ENCODE data around the gene ANO8.

ANO8 gene, protein sequence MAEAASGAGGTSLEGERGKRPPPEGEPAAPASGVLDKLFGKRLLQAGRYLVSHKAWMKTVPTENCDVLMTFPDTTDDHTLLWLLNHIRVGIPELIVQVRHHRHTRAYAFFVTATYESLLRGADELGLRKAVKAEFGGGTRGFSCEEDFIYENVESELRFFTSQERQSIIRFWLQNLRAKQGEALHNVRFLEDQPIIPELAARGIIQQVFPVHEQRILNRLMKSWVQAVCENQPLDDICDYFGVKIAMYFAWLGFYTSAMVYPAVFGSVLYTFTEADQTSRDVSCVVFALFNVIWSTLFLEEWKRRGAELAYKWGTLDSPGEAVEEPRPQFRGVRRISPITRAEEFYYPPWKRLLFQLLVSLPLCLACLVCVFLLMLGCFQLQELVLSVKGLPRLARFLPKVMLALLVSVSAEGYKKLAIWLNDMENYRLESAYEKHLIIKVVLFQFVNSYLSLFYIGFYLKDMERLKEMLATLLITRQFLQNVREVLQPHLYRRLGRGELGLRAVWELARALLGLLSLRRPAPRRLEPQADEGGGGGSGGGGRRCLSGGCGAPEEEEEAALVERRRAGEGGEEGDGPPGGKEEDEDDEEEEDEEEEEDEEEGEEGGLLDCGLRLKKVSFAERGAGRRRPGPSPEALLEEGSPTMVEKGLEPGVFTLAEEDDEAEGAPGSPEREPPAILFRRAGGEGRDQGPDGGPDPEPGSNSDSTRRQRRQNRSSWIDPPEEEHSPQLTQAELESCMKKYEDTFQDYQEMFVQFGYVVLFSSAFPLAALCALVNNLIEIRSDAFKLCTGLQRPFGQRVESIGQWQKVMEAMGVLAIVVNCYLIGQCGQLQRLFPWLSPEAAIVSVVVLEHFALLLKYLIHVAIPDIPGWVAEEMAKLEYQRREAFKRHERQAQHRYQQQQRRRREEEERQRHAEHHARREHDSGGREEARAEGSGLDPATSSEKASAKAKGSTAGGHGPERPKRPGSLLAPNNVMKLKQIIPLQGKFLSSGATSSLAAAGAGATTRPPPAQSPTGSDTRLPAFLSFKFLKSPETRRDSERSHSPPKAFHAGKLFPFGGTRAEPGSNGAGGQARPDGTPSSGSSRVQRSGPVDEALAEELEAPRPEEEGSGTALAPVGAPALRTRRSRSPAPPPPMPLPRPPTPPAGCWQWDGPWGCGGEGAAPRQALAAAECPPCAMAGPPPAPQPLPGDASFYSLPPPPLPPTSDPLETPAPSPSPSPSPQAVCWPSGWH

DNA sequence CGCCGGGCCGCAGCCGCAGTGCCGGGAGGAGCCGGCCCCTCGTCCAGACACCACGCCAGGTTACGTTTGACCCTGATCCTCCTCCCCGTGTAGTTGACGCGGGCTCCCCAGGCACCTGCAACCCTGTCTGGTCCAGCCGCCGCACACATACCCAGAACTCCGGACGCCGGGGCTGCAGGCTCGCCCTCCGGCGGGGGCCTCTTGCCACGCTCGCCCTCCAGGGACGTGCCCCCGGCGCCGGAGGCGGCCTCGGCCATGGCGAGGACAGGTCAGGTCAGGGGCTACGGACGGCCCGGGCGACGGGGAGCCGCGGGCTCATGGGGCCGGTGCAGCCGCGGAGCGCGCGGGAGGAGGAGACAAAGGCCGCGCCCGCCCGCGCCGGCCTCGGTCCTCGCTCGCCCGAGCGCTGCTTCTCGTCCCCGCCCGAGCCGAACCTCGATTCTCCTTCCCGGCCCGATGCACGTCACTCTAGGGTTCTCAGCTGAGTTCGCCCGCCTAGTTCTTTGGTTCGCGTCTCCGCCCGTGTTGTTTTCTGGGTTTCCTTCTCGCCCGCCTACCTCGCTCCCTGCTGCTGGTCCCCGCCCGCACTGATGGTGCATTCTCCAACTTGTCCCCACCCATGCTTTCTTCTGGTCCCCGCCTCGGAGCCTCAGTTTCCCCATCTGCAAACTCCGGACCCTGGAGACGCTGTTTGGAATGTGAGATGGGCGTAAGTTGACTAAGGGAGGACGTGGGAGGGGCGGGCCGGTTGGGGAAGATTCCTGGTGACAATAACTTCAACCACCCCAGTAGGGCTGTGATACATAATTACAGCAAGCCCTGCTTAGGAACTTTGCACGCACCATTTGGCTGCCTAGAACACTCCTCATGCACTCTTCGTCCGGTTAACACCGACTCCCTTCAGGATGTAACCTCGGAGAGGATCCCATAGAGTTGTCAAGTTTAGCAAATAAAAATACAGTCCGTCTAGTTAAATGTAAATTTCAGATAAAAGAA is at the start of gene ANO8:
Gene ANO8, minus strand, starts transcription at position 442 of the 996 bp plus-strand sequence. Its CDS starts 185 bp downstream, at position 257.
- CTCF ChIA-PET: interaction anchor here (0.6 to 2.2 kb wide), 4 partner anchors 29 to 148 kb away, joined by 3 to 9 read pairs (median 6); no protein-coding TSS in a partner anchor
- H3K27ac ChIP-seq: peak within 1 kb of the TSS; percentile 98
- peak; percentile 91 for DNase-seq (ENCODE audit: low spot score)
- POLR2A ChIA-PET (ENCODE audit: low non-redundant PET): no interaction called here
- no peak for TF ChIP-seq CTCF (conservative IDR thresholded peaks at IDR 0.05; ENCODE audit: low read depth)

- no peak overlapping the region for H3K27ac ChIP-seq
- DNase-seq (ENCODE audit: low spot score): no peak
- CTCF ChIA-PET: interaction anchor here (0.6 to 1.1 kb wide), 2 partner anchors 14 to 59 kb away, joined by 3 read pairs; no protein-coding TSS in a partner anchor
- POLR2A ChIA-PET (ENCODE audit: low non-redundant PET): no interaction called here
- no peak for TF ChIP-seq CTCF (conservative IDR thresholded peaks at IDR 0.05; ENCODE audit: low read depth)
Observed at GRCh38 chr19:17380426-17381138, 45.9 kb upstream of the ANO8 start.

GRCh38 chr19:17379221-17379631 is 44.6 kb upstream of the ANO8 start:
- no peak for TF ChIP-seq CTCF (conservative IDR thresholded peaks at IDR 0.05; ENCODE audit: low read depth)
- CTCF ChIA-PET: no interaction called here
- POLR2A ChIA-PET (ENCODE audit: low non-redundant PET): no interaction called here
- H3K27ac ChIP-seq: no peak overlapping the region
- DNase-seq (ENCODE audit: low spot score): no peak

- CTCF ChIA-PET: no interaction called here
Observed at GRCh38 chr19:17378271-17378670, 43.6 kb upstream of the ANO8 start.

More at GRCh38 chr19:17378271-17378670, 43.6 kb upstream of the ANO8 start:
- no peak overlapping the region for H3K27ac ChIP-seq
- DNase-seq (ENCODE audit: low spot score): no peak
- no peak for TF ChIP-seq CTCF (conservative IDR thresholded peaks at IDR 0.05; ENCODE audit: low read depth)
- POLR2A ChIA-PET (ENCODE audit: low non-redundant PET): no interaction called here

All from RWPE1 (cell line).